HepG2 (cell line): ENCODE measurements around the gene ALX1. TPM values are rescaled to one million over a fixed set of nuclear protein-coding genes. Genes with fewer than 3 reads are reported as not detected.

ENCODE experiments used
- ATAC-seq: fragments of 200-7000 bp; cut with Tn5 transposase; 3 replicates; pipeline ENCODE4 v1.9.1; 2020; ENCODE audit warnings: mild to moderate bottlenecking, moderate library complexity
- BruUV-seq: library from RNA; stranded (reverse); fragments of 400-500 nt; replicated peaks from 2 replicates; lab custom pipeline; 2021; lab: Mats Ljungman, UMichigan
- CTCF ChIA-PET: fragments of 300-600 bp; formaldehyde crosslinking; extraction: SDS; loops from one replicate; lab custom pipeline; 2021; ENCODE audit warnings: low total read pairs, inconsistent platforms, low intra/inter-chr PET ratio; lab: Yijun Ruan, JAX
- POLR2A ChIA-PET: fragments of 350-600 bp; sonication (Branson Sonifier 250); formaldehyde crosslinking; loops from one replicate; lab custom pipeline; 2020; ENCODE audit warnings: antibody characterized with exemption, inconsistent platforms; lab: Yijun Ruan, JAX
- DNase-seq: peaks from one replicate; pipeline ENCODE4 v3.0.0-alpha.2; 2015; ENCODE audit warnings: low spot score
- FAIRE-seq: peaks from 3 replicates; lab custom pipeline; 2011; peaks lifted over from hg19 to GRCh38; lab: Jason Lieb, UNC
- H2AFZ ChIP-seq: one replicate; pipeline ENCODE4 v1.6.1; 2011; ENCODE audit warnings: low read length, inconsistent platforms
- H3K27ac ChIP-seq: fragments of 300-600 bp; 3 replicates; pipeline ENCODE4 v1.8.0; 2011; ENCODE audit warnings: mixed run types, mild to moderate bottlenecking, mixed read lengths, low read length, inconsistent platforms; ENCODE audit not compliant: insufficient read depth; ENCODE audit errors: extremely low read length
- H3K27me3 ChIP-seq, 2 experiments: fragments of 200-600 bp in 1 of 2; 2 replicates in 1 of 2; 3 replicates in 1 of 2; pipeline versions ENCODE4 v1.6.0 to v1.8.0; 2011; ENCODE audit warnings: low read length in 2 of 2, mild to moderate bottlenecking in 2 of 2, moderate library complexity in 2 of 2, inconsistent platforms in 1 of 2; ENCODE audit not compliant: insufficient read depth in 2 of 2, control insufficient read depth in 1 of 2
- H3K36me3 ChIP-seq, 2 experiments: fragments of 200-600 bp in 1 of 2; replicated peaks in 1 of 2; 2 replicates in 1 of 2; 3 replicates in 1 of 2; pipeline versions ENCODE4 v1.5.1 to v1.8.0; 2011; ENCODE audit warnings: low read length in 2 of 2, inconsistent platforms in 1 of 2; ENCODE audit not compliant: insufficient read depth in 2 of 2, control insufficient read depth in 1 of 2
- H3K4me1 ChIP-seq: 2 replicates; pipeline ENCODE4 v1.5.1; 2012; ENCODE audit warnings: low read length, inconsistent platforms; ENCODE audit not compliant: insufficient read depth
- H3K4me2 ChIP-seq: 2 replicates; pipeline ENCODE4 v1.6.0; 2011; ENCODE audit warnings: low read depth, low read length, inconsistent platforms
- H3K4me3 ChIP-seq, 3 experiments: fragments of 200-600 bp in 1 of 3; sonication (generic), shearing (Covaris generic) in 1 of 3; replicated peaks in 1 of 3; 2 replicates each; pipeline ENCODE4 v1.5.1; 2011 to 2016; ENCODE audit warnings: low read length in 3 of 3, inconsistent platforms in 2 of 3, low read depth in 2 of 3, mild to moderate bottlenecking in 2 of 3, control low read depth in 1 of 3, mixed read lengths in 1 of 3; ENCODE audit not compliant: insufficient read depth in 1 of 3
- H3K79me2 ChIP-seq: one replicate; pipeline ENCODE4 v1.6.1; 2011; ENCODE audit warnings: low read length, inconsistent platforms; ENCODE audit not compliant: insufficient read depth
- H3K9ac ChIP-seq: 2 replicates; pipeline ENCODE4 v1.6.0; 2011; ENCODE audit warnings: mild to moderate bottlenecking, low read depth, low read length, inconsistent platforms; ENCODE audit not compliant: insufficient read depth
- H3K9me3 ChIP-seq: 2 replicates; pipeline ENCODE4 v1.5.1; 2012; ENCODE audit warnings: mild to moderate bottlenecking, low read length
- H4K20me1 ChIP-seq: 2 replicates; pipeline ENCODE4 v1.6.0; 2011; ENCODE audit warnings: inconsistent platforms, mild to moderate bottlenecking, low read length, moderate library complexity; ENCODE audit not compliant: insufficient read depth
- ARHGAP35 ChIP-seq: sonication (generic); formaldehyde crosslinking; IDR thresholded peaks from 2 replicates; pipeline ENCODE4 v1.9.0; 2022; ENCODE audit warnings: mild to moderate bottlenecking, inconsistent platforms, moderate library complexity, missing genetic modification reagents, borderline replicate concordance
- CAMTA2 ChIP-seq: sonication (generic); formaldehyde crosslinking; IDR thresholded peaks from 2 replicates; pipeline ENCODE4 v1.4.0; 2020; ENCODE audit warnings: mild to moderate bottlenecking, missing genetic modification reagents, borderline replicate concordance
- GPBP1L1 ChIP-seq: sonication (generic); formaldehyde crosslinking; IDR thresholded peaks from 2 replicates; pipeline ENCODE4 v1.5.0; 2020; ENCODE audit warnings: mild to moderate bottlenecking, missing genetic modification reagents
- MEIS1 ChIP-seq: sonication (generic); formaldehyde crosslinking; IDR thresholded peaks from 2 replicates; pipeline ENCODE4 v1.9.0; 2021; ENCODE audit warnings: mild to moderate bottlenecking, missing genetic modification reagents, moderate library complexity, borderline replicate concordance
- MXI1 ChIP-seq: IDR thresholded peaks from 3 replicates; pipeline ENCODE4 v1.6.1; 2012; ENCODE audit warnings: low read depth, low read length, inconsistent platforms, borderline replicate concordance
- NBN ChIP-seq: fragments of 450-650 bp; conservative IDR thresholded peaks from 2 replicates; pipeline ENCODE4 v1.6.1; 2017
- SIN3B ChIP-seq: fragments of 150-350 bp; IDR thresholded peaks from 2 replicates; pipeline ENCODE4 v1.6.1; 2014; ENCODE audit warnings: low read length
- ZBTB3 ChIP-seq: sonication (generic); formaldehyde crosslinking; IDR thresholded peaks from 2 replicates; pipeline ENCODE4 v1.4.0; 2020; ENCODE audit warnings: low read depth, mild to moderate bottlenecking, moderate library complexity, missing genetic modification reagents, borderline replicate concordance
- ZNF292 ChIP-seq: sonication (generic); formaldehyde crosslinking; IDR thresholded peaks from 2 replicates; pipeline ENCODE4 v1.8.1; 2022; ENCODE audit warnings: mild to moderate bottlenecking, low read depth, missing genetic modification reagents, borderline replicate concordance
- ZNF296 ChIP-seq: sonication (generic); formaldehyde crosslinking; conservative IDR thresholded peaks from 2 replicates; pipeline ENCODE4 v1.5.0; 2020; ENCODE audit warnings: mild to moderate bottlenecking, missing genetic modification reagents
- WGBS: methylation state at CpG from one replicate; pipeline ENCODE4 v1.1.6; 2017; ENCODE audit warnings: low lambda C conversion rate; 5-methylcytosine and 5-hydroxymethylcytosine counted together
- in situ Hi-C: cut with HindIII; loops from 2 replicates; pipeline ENCODE4 v1.10.0; 2017; ENCODE audit warnings: low pct_unique_long_range_greater_than_20kb; ENCODE audit not compliant: extremely low pct_ligation_motif_present
- intact Hi-C: fragments of 100-400 bp; cut with micrococcal nuclease; formaldehyde crosslinking; loops from one replicate; pipeline ENCODE4 v1.10.0; 2022; ENCODE audit not compliant: unreplicated experiment
- polyA plus RNA-seq, 8 experiments: library from polyadenylated mRNA; depleted of rRNA in 3 of 8; stranded (reverse) in 7 of 8; unstranded in 1 of 8; fragments of >200 nt; fragmentation: Illumina TruSeq in 4 of 8; extraction: Trizol in 4 of 8; gene quantifications; 2 replicates each; pipeline versions ENCODE4 v1.2.1 to v1.2.3, GENCODE V29; 2011 to 2016; ENCODE audit warnings: low read depth in 4 of 8, missing spikeins in 1 of 8, mixed read lengths in 1 of 8; ENCODE audit not compliant: insufficient read depth in 1 of 8
- total RNA-seq, 5 experiments: library from RNA; depleted of rRNA; stranded (reverse); fragments of >200 nt; fragmentation: Illumina TruSeq; extraction: Trizol; gene quantifications; 2 replicates each; pipeline ENCODE4 v1.2.3, GENCODE V29; 2016; ENCODE audit warnings: low read depth in 1 of 5

ALX1 gene
- total and polyA plus RNA-seq, 2 of the 13 experiments (the other 11 are each of a cell fraction or from before 2014, with no cell fraction given) = not detected

DNA sequence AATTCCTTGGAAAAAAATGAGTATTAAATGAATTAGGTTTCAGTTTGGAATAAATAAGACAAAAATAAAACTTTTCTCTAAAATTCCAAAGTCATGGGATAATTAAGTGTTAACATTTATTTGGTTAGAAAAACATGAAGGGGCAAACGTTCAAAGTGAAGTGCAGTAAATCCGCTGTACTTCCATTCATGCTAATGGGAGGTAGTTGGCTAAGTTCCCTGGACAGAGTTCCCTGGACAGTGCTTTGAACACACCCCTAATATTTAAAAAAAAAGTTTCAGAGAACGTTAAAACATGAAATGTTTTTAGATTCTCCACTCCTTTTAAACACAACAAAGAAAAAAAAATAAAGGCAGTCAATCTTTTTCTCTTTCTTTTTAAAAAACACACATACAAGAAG lies 16.3 kb downstream of the ALX1 start:
- no peaks in the 10 kb centered on the region for H3K36me3 ChIP-seq
- H3K4me3 ChIP-seq = no peak overlapping the region
- WGBS = 2% methylated on average over 3 of the region's 3 CpGs
- ATAC-seq (no peak), FAIRE-seq (no peak), DNase-seq (no peak)
- H3K9ac ChIP-seq = no peak overlapping the region
- no TSS peak for BruUV-seq
- no peaks in the 10 kb centered on the region for H3K4me1 ChIP-seq
- in situ Hi-C loops (no loop called here), intact Hi-C loops (no loop called here)
- H3K27ac ChIP-seq = no peak overlapping the region
- TF ChIP-seq SIN3B = no peak
- no peak for TF ChIP-seq NBN
- TF ChIP-seq GPBP1L1 = no peak
- no peak for TF ChIP-seq ARHGAP35 (CRISPR knock-in tag)
- TF ChIP-seq ZNF292 = no peak
- TF ChIP-seq ZBTB3 = no peak
- TF ChIP-seq MXI1 = no peak
- no peak for TF ChIP-seq ZNF296 (CRISPR knock-in tag)
- no peak for TF ChIP-seq CAMTA2
- TF ChIP-seq MEIS1 = no peak
- CTCF ChIA-PET = no interaction called here
- H3K79me2 ChIP-seq = no peaks in the 10 kb centered on the region
- POLR2A ChIA-PET = no interaction called here
- H3K27me3 ChIP-seq = no peaks in the 10 kb centered on the region
- no peaks in the 10 kb centered on the region for H3K9me3 ChIP-seq
- H4K20me1 ChIP-seq = no peaks in the 10 kb centered on the region
- no peak overlapping the region for H3K4me2 ChIP-seq
- no peak overlapping the region for H2AFZ ChIP-seq
